HUES48 (cell line): Measurements from ENCODE around the gene FAM13A.

ENCODE experiments used
- H3K27ac ChIP-seq: one replicate; pipeline ENCODE4 v1.7.0; 2013; ENCODE audit warnings: low read depth, low read length, inconsistent platforms
- H3K27me3 ChIP-seq: 2 replicates; pipeline ENCODE4 v1.6.1; 2013; ENCODE audit warnings: mild to moderate bottlenecking, low read length; ENCODE audit not compliant: control insufficient read depth, insufficient read depth
- H3K36me3 ChIP-seq: 2 replicates; pipeline ENCODE4 v1.6.1; 2013; ENCODE audit warnings: low read length; ENCODE audit not compliant: control insufficient read depth, insufficient read depth
- H3K4me1 ChIP-seq: 2 replicates; pipeline ENCODE4 v1.6.1; 2013; ENCODE audit warnings: mild to moderate bottlenecking, low read length; ENCODE audit not compliant: control insufficient read depth, insufficient read depth
- H3K4me3 ChIP-seq: 2 replicates; pipeline ENCODE4 v1.5.1; 2013; ENCODE audit warnings: mild to moderate bottlenecking, low read depth, low read length
- H3K9ac ChIP-seq: 2 replicates; pipeline ENCODE4 v1.6.1; 2013; ENCODE audit warnings: mild to moderate bottlenecking, low read depth, low read length, moderate library complexity
- H3K9me3 ChIP-seq: 2 replicates; pipeline ENCODE4 v1.6.1; 2013; ENCODE audit warnings: low read length; ENCODE audit not compliant: control insufficient read depth, insufficient read depth

FAM13A gene

DNA sequence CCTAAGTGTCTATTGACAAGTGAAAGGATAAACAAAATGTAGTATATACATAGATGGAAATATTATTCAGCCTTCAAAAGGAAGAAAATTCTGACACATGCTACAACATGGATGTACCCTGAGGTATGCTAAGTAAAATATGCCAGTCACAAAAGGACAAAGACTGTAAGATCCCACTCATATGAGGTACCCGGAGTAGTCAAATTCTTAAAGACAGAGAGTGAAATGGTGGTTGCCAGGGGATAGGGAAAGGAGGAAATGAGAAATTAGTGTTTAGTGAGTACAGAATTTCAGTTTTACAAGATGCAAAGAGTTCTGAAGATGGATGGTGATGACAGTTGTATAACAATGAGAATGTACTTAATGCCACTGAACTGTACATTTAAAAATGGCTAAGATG is 257.1 kb downstream of the FAM13A start:
- Histone ChIP-seq H3K36me3 (no peaks in the 10 kb centered on the region), H3K27me3 (no peaks in the 10 kb centered on the region)

DNA sequence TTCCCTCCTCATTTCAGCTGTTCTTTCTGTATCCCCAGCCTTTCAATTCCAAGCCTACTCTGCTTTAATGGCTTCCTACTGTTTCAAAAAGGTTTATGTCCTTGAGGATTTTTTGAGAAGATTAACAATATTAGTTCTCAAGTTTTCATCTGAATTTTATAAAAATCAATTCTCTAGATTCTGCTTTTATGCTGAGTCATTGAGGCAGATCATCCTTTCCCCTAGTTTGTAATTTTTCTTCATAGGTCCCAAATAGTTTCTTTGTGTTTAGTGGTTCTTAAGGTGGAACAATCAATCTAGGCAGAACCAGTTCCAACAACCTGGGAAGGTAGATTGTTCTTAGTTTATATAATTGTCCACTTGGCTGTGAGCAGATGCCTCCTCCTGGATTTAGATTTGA is 259.3 kb downstream of the FAM13A start:
- Histone ChIP-seq H3K36me3 (no peaks in the 10 kb centered on the region), H3K4me3 (no peak overlapping the region), H3K27me3 (no peaks in the 10 kb centered on the region), H3K9me3 (no peaks in the 10 kb centered on the region), H3K27ac (no peak overlapping the region), H3K4me1 (peaks cover 24% of the 10 kb centered on the region), H3K9ac (no peak overlapping the region)

More for the DNA sequence above, 257.1 kb downstream of the FAM13A start:
- Histone ChIP-seq H3K27ac (no peak overlapping the region), H3K4me1 (peaks cover 2% of the 10 kb centered on the region; the same call in 1 of the 2 replicates), H3K9me3 (no peaks in the 10 kb centered on the region), H3K4me3 (no peak overlapping the region), H3K9ac (no peak overlapping the region)

DNA sequence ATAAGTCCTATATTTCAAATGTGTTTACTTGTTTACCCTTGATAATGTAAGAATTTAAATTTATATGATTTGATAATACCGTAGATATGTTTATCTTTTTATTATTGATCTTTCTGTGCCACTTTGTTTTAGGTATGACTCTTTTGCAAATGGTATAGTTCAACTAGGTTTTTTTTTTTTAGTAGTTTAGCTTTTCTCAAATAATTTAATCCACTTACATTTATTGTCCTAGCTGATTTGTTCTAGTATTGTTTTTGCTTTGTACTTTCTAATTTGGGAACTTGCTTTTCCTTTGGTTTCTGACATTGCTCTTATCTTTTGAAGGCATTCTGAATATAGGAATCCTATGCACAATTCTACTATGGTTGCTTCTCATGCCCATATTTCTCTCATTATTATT is 260.4 kb downstream of the FAM13A start:
- H3K4me1 ChIP-seq = peaks cover 33% of the 10 kb centered on the region
- H3K9me3 ChIP-seq = no peaks in the 10 kb centered on the region
- no peak overlapping the region for H3K4me3 ChIP-seq
- H3K9ac ChIP-seq = no peak overlapping the region
- H3K27ac ChIP-seq = no peak overlapping the region
- no peaks in the 10 kb centered on the region for H3K36me3 ChIP-seq
- no peaks in the 10 kb centered on the region for H3K27me3 ChIP-seq

DNA sequence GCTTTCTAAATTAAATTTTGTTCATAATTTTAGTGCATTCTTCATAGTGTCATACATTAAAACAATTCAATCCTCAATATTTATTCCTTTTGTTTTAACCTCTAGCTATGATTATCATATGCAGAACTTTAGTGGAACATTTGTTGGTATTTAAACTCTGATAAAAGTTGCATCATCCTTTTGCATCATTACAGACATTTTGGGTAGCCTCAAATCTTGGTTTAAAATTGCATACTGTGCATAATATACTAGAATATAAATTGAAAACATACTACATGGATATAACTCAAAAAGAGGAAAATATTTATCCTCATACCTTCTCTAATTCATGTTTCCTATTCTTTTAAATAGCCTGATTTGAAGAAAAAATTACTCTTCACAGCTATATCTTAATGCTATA is 262.0 kb downstream of the FAM13A start:
- Histone ChIP-seq H3K9me3 (no peaks in the 10 kb centered on the region), H3K27ac (no peak overlapping the region), H3K27me3 (no peaks in the 10 kb centered on the region), H3K36me3 (no peaks in the 10 kb centered on the region), H3K4me1 (peaks cover 33% of the 10 kb centered on the region), H3K9ac (no peak overlapping the region), H3K4me3 (no peak overlapping the region)

DNA sequence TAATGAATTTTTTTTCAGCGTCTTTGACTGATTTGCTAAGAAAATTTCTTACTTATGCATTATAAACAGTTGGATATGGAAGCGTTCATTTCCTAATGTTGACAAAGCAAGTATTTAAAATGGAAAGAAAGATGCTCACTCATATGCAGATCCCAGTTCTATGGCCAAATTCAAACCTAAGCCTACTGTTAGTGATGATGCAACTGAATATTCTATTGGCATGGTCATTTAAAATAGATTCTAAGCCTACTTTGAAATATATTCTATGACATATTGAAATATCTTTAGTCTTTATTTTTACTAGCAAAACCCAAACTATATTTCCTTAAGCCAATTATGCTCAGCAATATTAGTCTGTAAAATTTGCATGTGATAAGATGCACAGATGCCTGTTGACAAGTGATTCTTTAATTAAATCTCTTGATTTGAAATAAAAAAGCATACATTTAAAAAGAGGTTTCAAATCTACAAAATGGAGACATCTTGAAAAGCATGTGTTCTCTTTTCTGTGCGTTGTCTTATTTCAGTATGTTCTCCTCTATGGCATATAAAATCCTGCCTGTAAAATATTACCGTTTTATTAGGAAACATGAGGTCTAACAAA is 262.8 kb downstream of the FAM13A start:
- Histone ChIP-seq H3K9ac (no peak overlapping the region), H3K4me3 (no peak overlapping the region), H3K27ac (no peak overlapping the region), H3K4me1 (peaks cover 33% of the 10 kb centered on the region), H3K9me3 (no peaks in the 10 kb centered on the region), H3K27me3 (no peaks in the 10 kb centered on the region), H3K36me3 (no peaks in the 10 kb centered on the region)

DNA sequence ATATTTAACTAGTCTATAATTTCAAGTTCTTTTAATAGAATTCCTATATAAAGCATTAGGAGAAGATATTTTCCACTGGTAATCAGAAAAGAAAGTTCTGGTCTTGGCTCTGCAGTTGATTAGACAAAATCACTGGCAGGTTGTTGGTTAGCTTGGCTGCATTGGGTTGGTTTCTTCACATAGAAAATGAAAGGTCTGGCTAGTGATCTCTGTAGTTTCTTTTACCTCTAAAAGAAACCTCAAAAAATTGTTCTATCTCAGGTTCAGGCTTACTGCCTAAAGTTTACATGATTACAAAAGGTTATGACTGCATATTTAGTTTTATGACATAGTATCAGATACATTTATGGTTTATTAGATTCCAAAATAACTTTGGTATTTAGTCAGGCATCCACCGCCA is 263.5 kb downstream of the FAM13A start:
- Histone ChIP-seq H3K36me3 (no peaks in the 10 kb centered on the region), H3K9ac (no peak overlapping the region), H3K4me3 (no peak overlapping the region), H3K4me1 (peaks cover 33% of the 10 kb centered on the region), H3K27ac (no peak overlapping the region), H3K27me3 (no peaks in the 10 kb centered on the region), H3K9me3 (no peaks in the 10 kb centered on the region)

DNA sequence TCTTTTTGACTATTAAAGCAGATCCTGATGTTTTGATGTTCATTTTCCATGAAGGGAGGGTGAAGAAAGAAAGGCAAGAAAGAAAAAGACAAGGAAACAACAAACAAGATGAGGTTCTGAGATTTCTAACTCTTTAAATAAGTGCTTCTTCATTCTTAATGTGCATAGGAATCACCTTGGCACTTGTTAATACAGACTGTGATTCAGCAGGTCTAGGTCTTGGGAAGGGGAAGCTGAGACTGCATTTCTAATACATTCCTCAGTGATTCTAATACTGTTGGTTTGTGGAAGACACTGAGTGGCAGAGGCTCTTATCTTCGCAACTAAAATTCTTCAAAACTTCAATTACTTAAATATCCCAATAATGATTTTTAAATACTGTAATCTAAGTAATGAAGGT is 264.2 kb downstream of the FAM13A start:
- H3K9me3 ChIP-seq = no peaks in the 10 kb centered on the region
- H3K27me3 ChIP-seq = no peaks in the 10 kb centered on the region
- no peak overlapping the region for H3K4me3 ChIP-seq
- peak overlapping the region; percentile 52 for H3K27ac ChIP-seq
- H3K36me3 ChIP-seq = no peaks in the 10 kb centered on the region
- H3K9ac ChIP-seq = no peak overlapping the region
- peaks cover 33% of the 10 kb centered on the region for H3K4me1 ChIP-seq

DNA sequence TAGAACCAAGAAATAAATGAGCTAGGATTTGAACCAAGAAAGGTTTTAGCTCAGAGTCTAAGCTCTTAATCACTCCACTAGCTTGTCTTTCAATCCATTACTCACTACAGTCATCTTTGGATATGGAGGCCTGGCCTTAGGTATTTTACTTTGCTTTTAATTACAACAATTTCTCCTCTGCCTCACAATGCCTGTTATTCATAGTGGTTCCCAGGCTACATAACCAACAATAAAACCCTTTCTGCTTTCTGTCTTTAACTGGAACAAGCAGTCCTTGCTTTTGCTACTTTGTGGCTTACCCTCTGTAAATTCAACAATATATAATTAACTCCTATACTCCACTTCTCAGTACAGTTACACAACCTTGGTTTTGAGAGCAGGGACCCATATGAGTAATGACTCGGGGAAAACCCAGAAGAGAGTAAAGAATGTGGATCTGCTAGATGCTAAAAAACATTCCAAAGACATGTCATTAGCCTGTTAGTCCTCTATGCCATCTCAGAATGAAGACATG is 264.7 kb downstream of the FAM13A start:
- Histone ChIP-seq H3K27me3 (no peaks in the 10 kb centered on the region), H3K9ac (no peak overlapping the region; the same call in 1 of the 2 replicates), H3K36me3 (peaks cover 4% of the 10 kb centered on the region), H3K4me1 (peaks cover 33% of the 10 kb centered on the region), H3K27ac (peak overlapping the region; percentile 52), H3K4me3 (no peak overlapping the region), H3K9me3 (no peaks in the 10 kb centered on the region)

DNA sequence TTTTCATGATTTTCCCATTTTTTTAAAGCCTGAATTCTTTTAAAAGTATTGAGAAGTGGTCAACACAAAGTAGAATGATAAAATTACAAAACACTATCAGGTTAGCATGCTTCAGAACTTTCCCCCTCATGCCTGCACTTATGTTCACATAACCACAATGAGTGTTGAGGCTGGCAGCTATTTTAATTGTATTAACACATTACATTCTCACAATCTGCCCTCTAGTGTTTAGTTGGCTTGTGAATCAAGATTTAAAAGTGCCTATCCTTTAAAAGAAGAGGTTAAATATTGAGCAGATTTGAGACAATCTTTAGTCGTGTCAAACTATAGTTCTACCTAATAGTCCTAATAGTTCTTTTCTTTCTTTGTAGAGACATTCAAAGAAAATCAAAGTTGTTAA is 265.7 kb downstream of the FAM13A start:
- Histone ChIP-seq H3K4me1 (peaks cover 33% of the 10 kb centered on the region), H3K9me3 (no peaks in the 10 kb centered on the region), H3K27ac (no peak overlapping the region)

DNA sequence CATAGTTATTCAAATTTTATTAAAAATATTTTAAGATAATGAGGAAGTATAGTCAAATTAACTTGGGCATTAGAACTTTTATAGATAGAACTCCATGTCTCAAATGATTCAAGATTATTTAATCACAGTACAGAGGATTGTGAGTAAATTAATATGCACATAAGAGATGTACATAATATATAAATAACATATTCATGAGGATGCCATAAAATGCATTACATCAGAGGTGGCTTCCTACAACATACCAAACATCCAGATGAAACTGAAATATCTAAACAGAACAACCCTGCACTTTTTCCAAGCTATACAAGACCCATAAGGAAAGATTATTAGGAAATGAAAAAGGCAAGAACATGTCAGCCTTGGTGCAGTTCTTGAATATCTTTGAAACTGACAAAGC is 268.1 kb downstream of the FAM13A start:
- Histone ChIP-seq H3K4me1 (peaks cover 21% of the 10 kb centered on the region), H3K9ac (no peak overlapping the region), H3K27me3 (no peaks in the 10 kb centered on the region), H3K36me3 (peaks cover 17% of the 10 kb centered on the region), H3K4me3 (no peak overlapping the region), H3K27ac (no peak overlapping the region), H3K9me3 (no peaks in the 10 kb centered on the region)

More for the DNA sequence above, 265.7 kb downstream of the FAM13A start:
- H3K27me3 ChIP-seq = no peaks in the 10 kb centered on the region
- no peak overlapping the region for H3K9ac ChIP-seq
- no peak overlapping the region for H3K4me3 ChIP-seq
- H3K36me3 ChIP-seq = peaks cover 14% of the 10 kb centered on the region

DNA sequence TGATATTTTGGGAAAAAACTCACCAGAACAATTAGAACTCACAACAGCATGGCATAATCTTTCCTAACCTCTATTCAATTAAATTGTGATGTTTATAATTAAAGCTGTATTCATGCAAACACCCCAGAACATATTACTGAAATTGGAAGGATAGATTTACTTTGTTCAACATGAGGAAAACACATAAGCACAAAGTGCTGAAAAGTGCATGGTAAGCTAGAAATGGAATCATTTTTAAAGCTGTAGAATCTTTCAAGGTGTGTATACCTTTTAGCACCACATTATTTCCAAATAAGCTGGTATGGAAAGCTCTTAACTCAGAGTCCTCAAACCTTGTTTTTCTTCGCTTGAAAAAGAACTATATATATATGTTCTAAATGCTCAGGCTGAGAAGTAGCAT is 268.6 kb downstream of the FAM13A start:
- H3K27me3 ChIP-seq = no peaks in the 10 kb centered on the region
- no peak overlapping the region for H3K4me3 ChIP-seq
- H3K9me3 ChIP-seq = no peaks in the 10 kb centered on the region
- no peak overlapping the region for H3K9ac ChIP-seq
- H3K36me3 ChIP-seq = peaks cover 17% of the 10 kb centered on the region
- peaks cover 16% of the 10 kb centered on the region for H3K4me1 ChIP-seq
- no peak overlapping the region for H3K27ac ChIP-seq
